NB4 (cell line): ENCODE measurements around the gene SLAMF6.

Experiments used
- CTCF ChIP-seq: IDR thresholded peaks from one replicate; pipeline ENCODE4 v1.5.1; 2012; ENCODE audit warnings: low read depth, low read length
- MYC ChIP-seq: IDR thresholded peaks from 2 replicates; pipeline ENCODE4 v1.6.1; 2011; ENCODE audit warnings: low read depth, low read length
- POLR2A ChIP-seq: IDR thresholded peaks from 2 replicates; pipeline ENCODE4 v1.6.1; 2011; ENCODE audit warnings: mild to moderate bottlenecking; ENCODE audit not compliant: insufficient read length; ENCODE audit errors: extremely low read depth

GRCh38 chr1:160451859-160452232 is 71.2 kb downstream of the SLAMF6 start:
- no peak for TF ChIP-seq CTCF
- no peak for TF ChIP-seq POLR2A
- TF ChIP-seq MYC, result no peak
